ENCODE results near the gene DCTN5.
"Not testable (repeated sequence)": the region's sequence is repeated elsewhere in the genome, so short reads cannot be mapped to it uniquely, and the experiment has no call there.

DCTN5 gene

DNA sequence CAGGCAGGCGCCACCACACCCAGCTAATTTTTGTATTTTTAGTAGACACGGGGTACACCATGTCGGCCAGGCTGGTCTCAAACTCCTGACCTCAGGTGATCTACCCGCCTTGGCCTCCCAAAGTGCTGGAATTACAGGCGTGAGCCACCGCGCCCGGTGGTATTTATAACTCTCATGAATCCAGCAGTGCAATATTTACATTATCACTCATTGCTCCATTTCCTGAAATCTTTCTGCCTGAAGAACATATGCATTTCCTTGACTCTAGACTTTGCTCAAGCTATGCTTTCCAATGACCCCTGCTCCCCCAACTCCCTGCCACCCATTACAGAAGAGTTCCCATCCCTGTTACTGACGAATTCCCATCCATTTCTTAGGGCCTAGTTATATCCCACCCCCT, 25.5 kb upstream of the DCTN5 start:
- H3K36me3 ChIP-seq (ENCODE audit: insufficient read depth, low read length): peaks cover 26% of the 10 kb centered on the region
- H3K4me2 ChIP-seq (ENCODE audit: low read length): no peak overlapping the region
- H3K4me3 ChIP-seq (ENCODE audit: low read length): no peak overlapping the region
- H3K27me3 ChIP-seq (ENCODE audit: control insufficient read depth, insufficient read depth, low read length): no peaks in the 10 kb centered on the region
- no peaks in the 10 kb centered on the region for H3K4me1 ChIP-seq (ENCODE audit: control insufficient read depth, insufficient read depth, low read length)
- no peak overlapping the region for H3K9ac ChIP-seq (ENCODE audit: low read depth, low read length)
- no peaks in the 10 kb centered on the region for H3K9me3 ChIP-seq (replicated peaks; ENCODE audit: low read length)

- Histone ChIP-seq H3K27me3 (ENCODE audit: control insufficient read depth, insufficient read depth, low read length) (no peaks in the 10 kb centered on the region), H3K9ac (ENCODE audit: low read depth, low read length) (no peak overlapping the region), H3K9me3 (replicated peaks; ENCODE audit: low read length) (no peaks in the 10 kb centered on the region), H3K4me3 (ENCODE audit: low read length) (no peak overlapping the region), H3K36me3 (ENCODE audit: insufficient read depth, low read length) (peaks cover 48% of the 10 kb centered on the region), H3K4me1 (ENCODE audit: control insufficient read depth, insufficient read depth, low read length) (no peaks in the 10 kb centered on the region), H3K4me2 (ENCODE audit: low read length) (no peak overlapping the region)
Measured at GRCh38 chr16:23624092-23624491, 17.2 kb upstream of the DCTN5 start.

GRCh38 chr16:23629516-23629915, 11.8 kb upstream of the DCTN5 start:
- Histone ChIP-seq H3K4me1 (ENCODE audit: control insufficient read depth, insufficient read depth, low read length) (no peaks in the 10 kb centered on the region), H3K9ac (ENCODE audit: low read depth, low read length) (no peak overlapping the region), H3K9me3 (replicated peaks; ENCODE audit: low read length) (no peaks in the 10 kb centered on the region), H3K4me2 (ENCODE audit: low read length) (no peak overlapping the region), H3K36me3 (ENCODE audit: insufficient read depth, low read length) (peaks cover 32% of the 10 kb centered on the region), H3K4me3 (ENCODE audit: low read length) (no peak overlapping the region), H3K27me3 (ENCODE audit: control insufficient read depth, insufficient read depth, low read length) (no peaks in the 10 kb centered on the region)

DNA sequence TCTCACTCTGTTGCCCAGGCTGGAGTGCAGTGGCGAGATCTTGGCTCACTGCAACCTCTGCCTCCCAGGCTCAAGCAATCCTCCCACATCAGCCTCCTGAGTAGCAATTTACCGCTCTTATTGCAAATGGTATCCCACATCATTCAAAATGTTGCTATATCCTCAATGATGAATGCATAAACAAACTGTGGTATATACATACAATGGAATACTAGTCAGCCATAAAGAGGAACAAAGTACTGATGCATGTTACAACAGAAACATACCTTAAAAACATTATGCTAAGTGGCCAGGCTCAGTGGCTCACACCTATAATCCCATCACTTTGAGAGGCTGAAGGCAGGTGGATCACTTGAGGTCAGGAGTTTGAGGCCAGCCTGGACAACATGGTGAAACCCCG, 9.4 kb upstream of the DCTN5 start:
- not testable (repeated sequence) for H3K9ac ChIP-seq (ENCODE audit: low read depth, low read length); H3K9me3 ChIP-seq (replicated peaks; ENCODE audit: low read length); H3K4me3 ChIP-seq (ENCODE audit: low read length); H3K4me2 ChIP-seq (ENCODE audit: low read length); H3K27me3 ChIP-seq (ENCODE audit: control insufficient read depth, insufficient read depth, low read length); H3K4me1 ChIP-seq (ENCODE audit: control insufficient read depth, insufficient read depth, low read length)
- H3K36me3 ChIP-seq (ENCODE audit: insufficient read depth, low read length): peaks cover 40% of the 10 kb centered on the region

GRCh38 chr16:23634461-23635036, 6.7 kb upstream of the DCTN5 start:
- Histone ChIP-seq H3K4me2 (ENCODE audit: low read length) (no peak overlapping the region), H3K4me1 (ENCODE audit: control insufficient read depth, insufficient read depth, low read length) (no peaks in the 10 kb centered on the region), H3K36me3 (ENCODE audit: insufficient read depth, low read length) (peaks cover 43% of the 10 kb centered on the region), H3K9ac (ENCODE audit: low read depth, low read length) (no peak overlapping the region), H3K9me3 (replicated peaks; ENCODE audit: low read length) (no peaks in the 10 kb centered on the region), H3K27me3 (ENCODE audit: control insufficient read depth, insufficient read depth, low read length) (no peaks in the 10 kb centered on the region), H3K4me3 (ENCODE audit: low read length) (no peak overlapping the region)

GRCh38 chr16:23635958-23636357, 5.3 kb upstream of the DCTN5 start:
- Histone ChIP-seq H3K36me3 (ENCODE audit: insufficient read depth, low read length) (peaks cover 35% of the 10 kb centered on the region), H3K9me3 (replicated peaks; ENCODE audit: low read length) (no peaks in the 10 kb centered on the region), H3K9ac (ENCODE audit: low read depth, low read length) (no peak overlapping the region), H3K4me2 (ENCODE audit: low read length) (no peak overlapping the region), H3K4me1 (ENCODE audit: control insufficient read depth, insufficient read depth, low read length) (peaks cover 5% of the 10 kb centered on the region), H3K4me3 (ENCODE audit: low read length) (no peak overlapping the region), H3K27me3 (ENCODE audit: control insufficient read depth, insufficient read depth, low read length) (no peaks in the 10 kb centered on the region)

- Histone ChIP-seq H3K9ac (ENCODE audit: low read depth, low read length) (peak overlapping the region; percentile 99), H3K4me1 (ENCODE audit: control insufficient read depth, insufficient read depth, low read length) (peaks cover 14% of the 10 kb centered on the region), H3K4me3 (ENCODE audit: low read length) (peak overlapping the region; percentile 98), H3K36me3 (ENCODE audit: insufficient read depth, low read length) (peaks cover 37% of the 10 kb centered on the region), H3K4me2 (ENCODE audit: low read length) (peak overlapping the region; percentile 97), H3K27me3 (ENCODE audit: control insufficient read depth, insufficient read depth, low read length) (no peaks in the 10 kb centered on the region), H3K9me3 (replicated peaks; ENCODE audit: low read length) (no peaks in the 10 kb centered on the region)
Measured at GRCh38 chr16:23640615-23640930, 693 bp upstream of the DCTN5 start.

- Histone ChIP-seq H3K27me3 (ENCODE audit: control insufficient read depth, insufficient read depth, low read length) (no peaks in the 10 kb centered on the region), H3K9me3 (replicated peaks; ENCODE audit: low read length) (no peaks in the 10 kb centered on the region), H3K4me1 (ENCODE audit: control insufficient read depth, insufficient read depth, low read length) (peaks cover 14% of the 10 kb centered on the region), H3K4me2 (ENCODE audit: low read length) (peak overlapping the region; percentile 95), H3K9ac (ENCODE audit: low read depth, low read length) (peak overlapping the region; percentile 99), H3K36me3 (ENCODE audit: insufficient read depth, low read length) (peaks cover 38% of the 10 kb centered on the region), H3K4me3 (ENCODE audit: low read length) (peak overlapping the region; percentile 98)
Measured at GRCh38 chr16:23642246-23642774, 1.0 kb downstream of the DCTN5 start.

- Histone ChIP-seq H3K36me3 (ENCODE audit: insufficient read depth, low read length) (peaks cover 31% of the 10 kb centered on the region), H3K9me3 (replicated peaks; ENCODE audit: low read length) (no peaks in the 10 kb centered on the region), H3K27me3 (ENCODE audit: control insufficient read depth, insufficient read depth, low read length) (no peaks in the 10 kb centered on the region), H3K4me1 (ENCODE audit: control insufficient read depth, insufficient read depth, low read length) (no peaks in the 10 kb centered on the region), H3K9ac (ENCODE audit: low read depth, low read length) (no peak overlapping the region), H3K4me2 (ENCODE audit: low read length) (no peak overlapping the region), H3K4me3 (ENCODE audit: low read length) (no peak overlapping the region)
Measured at GRCh38 chr16:23650674-23651416, 9.6 kb downstream of the DCTN5 start.

DNA sequence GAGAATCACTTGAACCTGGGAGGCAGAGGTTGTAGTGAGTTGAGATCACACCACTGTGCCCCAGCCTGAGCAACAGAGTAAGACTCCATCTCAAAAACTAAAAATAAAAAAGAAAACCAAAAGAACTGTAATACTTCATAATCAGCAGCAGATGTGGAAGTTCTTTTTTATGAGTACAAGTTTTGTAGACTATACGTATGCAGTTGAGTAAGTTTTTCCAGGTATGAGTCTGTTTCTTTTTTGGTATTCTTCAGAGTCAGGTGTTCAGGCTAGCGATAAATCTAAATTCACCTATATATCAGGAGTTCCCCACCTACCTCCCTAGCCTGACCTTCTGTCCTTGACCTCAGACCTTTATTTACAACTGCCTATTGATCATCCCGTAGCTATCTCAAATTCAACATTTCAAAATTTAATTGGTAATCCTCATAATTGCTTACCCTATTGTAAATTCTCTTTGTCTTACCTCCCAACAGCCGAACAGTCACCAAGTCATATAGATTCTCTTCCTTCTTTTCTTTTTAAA, 10.7 kb downstream of the DCTN5 start:
- H3K4me2 ChIP-seq (ENCODE audit: low read length): no peak overlapping the region
- peaks cover 29% of the 10 kb centered on the region for H3K36me3 ChIP-seq (ENCODE audit: insufficient read depth, low read length)
- no peaks in the 10 kb centered on the region for H3K9me3 ChIP-seq (replicated peaks; ENCODE audit: low read length)
- H3K9ac ChIP-seq (ENCODE audit: low read depth, low read length): no peak overlapping the region
- no peaks in the 10 kb centered on the region for H3K27me3 ChIP-seq (ENCODE audit: control insufficient read depth, insufficient read depth, low read length)
- H3K4me3 ChIP-seq (ENCODE audit: low read length): no peak overlapping the region
- no peaks in the 10 kb centered on the region for H3K4me1 ChIP-seq (ENCODE audit: control insufficient read depth, insufficient read depth, low read length)

- Histone ChIP-seq H3K9me3 (replicated peaks; ENCODE audit: low read length) (no peaks in the 10 kb centered on the region), H3K4me2 (ENCODE audit: low read length) (no peak overlapping the region), H3K4me1 (ENCODE audit: control insufficient read depth, insufficient read depth, low read length) (no peaks in the 10 kb centered on the region), H3K36me3 (ENCODE audit: insufficient read depth, low read length) (peaks cover 92% of the 10 kb centered on the region), H3K4me3 (ENCODE audit: low read length) (no peak overlapping the region), H3K9ac (ENCODE audit: low read depth, low read length) (no peak overlapping the region), H3K27me3 (ENCODE audit: control insufficient read depth, insufficient read depth, low read length) (no peaks in the 10 kb centered on the region)
Measured at GRCh38 chr16:23663918-23664317, 22.7 kb downstream of the DCTN5 start.

Data from skeletal muscle satellite cell (primary cell).